Stimulated activated naive CD4-positive, alpha-beta T cell treated with Interleukin-2 at 50 U/mL for 16 hours (primary cell): ENCODE measurements around the gene STIM1.
A peak's percentile ranks its signal among the peaks of the same experiment; 100 is the strongest.

Experiments used
- DNase-seq: peaks from one replicate; lab custom pipeline; 2025; lab: John Stamatoyannopoulos, UW

STIM1 gene

GRCh38 chr11:3916962-3917361 is 61.5 kb downstream of the STIM1 start:
- no peak for DNase-seq

DNA sequence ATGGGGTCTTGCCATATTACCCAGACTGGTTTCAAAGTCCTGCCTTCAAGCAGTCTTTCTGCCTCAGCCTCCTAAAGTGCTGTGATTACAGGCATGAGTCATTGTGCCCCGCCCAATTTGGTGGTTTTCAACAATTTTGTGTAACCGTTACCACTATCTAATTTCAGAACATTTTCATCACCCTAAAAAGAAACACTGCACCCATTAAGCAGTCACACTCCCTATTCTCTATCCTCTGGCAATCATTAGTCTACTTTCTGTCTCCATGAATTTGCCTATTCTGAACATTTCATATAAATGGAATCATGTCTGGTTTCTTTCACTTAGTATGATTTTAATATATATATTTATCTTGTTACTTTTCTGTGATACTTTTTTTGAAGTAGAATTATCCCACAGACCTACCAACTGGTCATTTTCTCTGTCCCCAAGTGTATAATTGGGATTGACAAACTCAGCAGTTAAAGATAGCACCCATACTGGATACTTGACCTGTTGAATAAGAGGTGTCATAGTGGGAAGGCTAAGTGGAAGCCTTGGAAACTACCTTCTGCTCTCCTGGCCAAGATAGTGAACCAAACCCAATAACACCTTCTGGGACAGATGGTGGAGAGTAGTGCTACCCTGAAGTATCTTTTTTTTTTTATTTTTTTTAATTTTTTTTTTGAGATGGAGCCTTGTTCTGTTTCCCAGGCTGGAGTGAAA is 64.8 kb downstream of the STIM1 start:
- DNase-seq = peak; percentile 70

DNA sequence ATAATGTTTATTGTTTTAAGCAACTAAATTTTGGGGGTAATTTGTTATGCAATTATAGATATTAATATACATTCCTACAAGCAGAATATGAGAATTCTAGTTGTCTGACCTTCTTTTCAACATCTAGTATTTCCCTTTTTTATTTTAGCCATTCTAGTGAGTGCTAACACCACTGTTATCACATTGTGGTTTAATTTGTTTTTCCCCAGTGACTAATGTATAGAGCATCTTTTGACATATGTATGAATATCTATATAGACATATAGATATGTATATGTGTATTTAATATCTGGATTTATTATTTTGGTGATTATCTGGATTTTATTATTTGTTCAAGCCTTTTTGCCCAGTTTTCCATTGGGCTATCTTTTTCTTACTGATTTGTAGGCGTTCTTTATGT is 66.6 kb downstream of the STIM1 start:
- DNase-seq = no peak

- no peak for DNase-seq
Measured at GRCh38 chr11:3925513-3925912, 70.0 kb downstream of the STIM1 start.

GRCh38 chr11:3926458-3927095 is 71.1 kb downstream of the STIM1 start:
- DNase-seq = no peak

DNA sequence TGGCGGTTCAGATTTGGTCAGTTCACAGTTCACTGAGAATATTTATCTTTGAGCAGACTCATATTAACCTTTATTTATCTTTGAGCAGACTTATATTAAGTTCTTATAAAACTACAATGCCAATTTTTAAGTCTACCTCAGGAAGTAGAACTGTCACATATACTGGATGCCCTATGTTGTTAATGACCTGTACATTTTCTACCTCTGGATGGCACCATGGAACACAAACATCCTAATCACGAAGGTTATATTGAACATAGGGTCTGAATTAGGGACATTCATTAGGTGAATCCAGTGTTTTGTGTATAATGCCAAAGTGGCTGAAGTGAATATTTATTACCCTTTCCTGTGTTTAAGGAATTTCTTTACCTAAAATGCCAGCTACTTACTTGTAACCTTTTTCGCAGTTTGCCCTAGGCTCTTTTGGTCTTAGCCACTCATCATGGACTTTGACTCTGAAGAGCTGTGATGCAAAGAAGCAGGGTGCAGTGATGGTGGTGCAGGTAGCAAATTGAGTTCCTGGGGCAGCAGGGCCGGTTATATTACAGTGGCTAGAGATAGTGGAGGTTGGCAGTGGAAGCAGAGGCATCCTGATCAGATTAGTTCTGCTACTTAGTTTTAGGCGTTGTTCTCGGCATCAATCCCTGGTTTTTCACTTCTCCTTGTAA is 71.8 kb downstream of the STIM1 start:
- no peak for DNase-seq

DNA sequence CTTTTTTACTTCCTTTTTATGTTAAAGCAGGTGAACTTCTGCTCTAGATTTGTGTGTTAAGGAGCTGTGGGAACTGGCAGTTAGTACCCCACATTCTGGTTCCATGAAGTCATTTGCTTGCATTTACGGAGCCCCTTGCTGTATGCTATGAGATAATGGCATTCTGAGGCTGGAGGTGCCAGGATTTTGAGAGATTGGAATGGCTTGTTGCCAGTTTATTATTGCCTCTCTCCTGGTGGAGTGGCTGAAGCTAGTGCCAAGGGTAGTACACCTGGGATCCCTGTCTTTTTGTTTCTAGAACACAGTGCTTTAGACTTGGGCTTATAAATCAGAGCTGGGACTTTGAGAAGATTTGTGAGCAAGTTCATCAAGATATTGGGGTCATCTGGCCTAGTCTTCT is 73.8 kb downstream of the STIM1 start:
- no peak for DNase-seq

DNA sequence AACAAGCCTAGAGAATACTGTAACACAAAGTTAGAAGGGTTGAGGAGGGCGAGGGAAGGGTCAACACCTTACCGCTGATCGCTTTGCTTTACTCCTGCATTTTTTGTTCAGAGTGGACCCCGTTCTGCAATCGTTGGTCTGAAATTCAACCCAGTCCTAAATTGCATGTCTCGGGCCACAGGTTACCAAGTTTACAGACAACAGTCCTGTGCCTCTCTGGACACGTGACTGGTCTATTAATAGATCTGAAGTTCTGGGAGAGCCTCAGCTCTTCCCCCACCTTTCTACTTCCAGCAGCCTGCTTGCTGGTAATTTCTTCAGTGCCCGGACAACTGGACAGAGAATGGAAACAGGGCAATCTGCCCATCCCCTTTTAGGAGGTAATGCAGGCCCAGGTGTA is 74.2 kb downstream of the STIM1 start:
- no peak for DNase-seq

DNA sequence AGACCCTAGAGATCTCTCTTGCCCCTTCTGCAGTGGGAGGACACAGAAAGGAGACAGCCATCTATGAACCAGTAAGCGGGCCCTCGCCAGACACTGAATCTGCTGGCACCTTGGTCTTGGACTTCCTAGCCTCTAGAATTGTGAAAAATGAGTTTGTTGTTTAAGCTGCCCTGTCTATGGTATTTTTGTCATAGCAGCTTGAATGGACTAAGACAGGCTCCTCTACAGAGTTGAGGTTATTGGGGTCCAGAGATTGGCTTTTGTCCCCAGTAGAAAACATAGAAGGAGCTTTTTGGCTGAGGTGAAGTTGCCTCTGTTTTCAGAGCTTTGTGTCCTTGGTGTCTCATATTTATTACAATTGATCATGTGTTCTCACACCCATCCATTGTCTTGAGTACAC is 77.2 kb downstream of the STIM1 start:
- DNase-seq = no peak

DNA sequence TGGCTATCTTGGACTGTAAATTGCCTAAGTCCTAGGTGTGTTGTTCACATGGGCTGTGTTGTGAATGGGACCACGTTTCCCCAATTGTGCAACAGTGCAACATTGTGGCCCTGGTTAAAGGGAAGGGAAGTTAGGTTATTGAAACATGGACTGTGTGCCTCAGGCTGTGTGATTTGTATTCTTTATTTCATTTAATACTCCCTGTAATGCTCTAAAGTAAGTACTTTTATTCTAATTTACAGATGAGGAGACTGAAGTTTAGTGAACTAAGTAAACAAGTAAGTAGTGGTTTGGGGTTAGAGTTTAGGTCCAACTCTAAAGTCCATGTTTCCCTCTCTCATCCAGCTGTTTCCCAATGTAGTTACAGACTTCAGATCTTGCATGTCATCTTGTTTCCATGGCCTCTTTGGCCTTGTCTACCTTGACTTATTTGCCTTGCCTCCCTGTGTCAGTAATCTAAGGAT is 77.7 kb downstream of the STIM1 start:
- DNase-seq = no peak

GRCh38 chr11:3934658-3935057 is 79.2 kb downstream of the STIM1 start:
- DNase-seq = no peak

GRCh38 chr11:3936517-3936916 is 81.1 kb downstream of the STIM1 start:
- no peak for DNase-seq

- no peak for DNase-seq
Measured at GRCh38 chr11:3939211-3939610, 83.7 kb downstream of the STIM1 start.

GRCh38 chr11:3939651-3940190 is 84.3 kb downstream of the STIM1 start:
- no peak for DNase-seq

- no peak for DNase-seq
Measured at GRCh38 chr11:3942160-3942955, 86.9 kb downstream of the STIM1 start.

DNA sequence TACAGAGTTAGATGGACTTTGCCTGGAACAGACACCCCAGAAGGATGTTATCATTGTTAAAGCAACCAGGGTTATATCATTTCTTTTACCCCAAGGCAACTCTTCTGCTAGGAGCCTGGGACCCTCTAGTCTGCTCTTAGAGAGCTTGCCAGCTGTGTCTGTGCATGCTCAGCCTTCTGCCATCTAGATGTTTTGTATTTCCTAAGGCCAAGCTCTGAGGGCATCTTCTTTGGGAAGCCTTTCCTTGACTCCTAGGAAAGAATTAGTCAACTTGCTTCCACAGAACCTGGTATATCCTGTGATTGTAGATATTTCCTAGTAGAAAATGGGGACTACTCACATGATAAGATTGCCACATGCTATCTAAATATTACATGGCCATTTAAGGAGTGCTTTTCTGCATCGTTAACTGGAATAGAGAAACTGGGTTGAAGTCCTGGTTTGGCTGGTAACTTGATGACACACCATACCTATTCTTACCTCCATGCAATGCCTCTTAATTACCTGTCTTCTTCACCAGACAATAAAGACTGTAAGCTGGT is 87.6 kb downstream of the STIM1 start:
- no peak for DNase-seq

DNA sequence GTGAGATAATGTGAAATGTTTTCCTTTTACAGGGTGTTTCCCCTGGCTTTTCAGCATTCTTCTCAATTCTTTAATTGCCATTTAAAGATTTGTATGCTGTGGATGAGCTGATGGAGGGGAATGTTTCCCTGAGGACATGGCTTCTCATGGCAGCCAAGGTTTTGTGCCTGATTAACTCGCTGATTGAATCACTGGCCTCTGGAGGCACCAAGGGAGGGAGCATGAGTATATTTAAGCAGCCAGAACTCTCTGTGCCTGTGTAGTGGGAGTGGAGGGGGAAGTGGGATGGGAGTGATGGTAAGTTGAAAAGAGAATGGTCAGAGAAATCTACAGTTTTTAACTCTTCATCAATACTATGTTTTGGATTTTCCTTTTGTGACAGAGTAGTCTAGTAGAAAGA is 88.7 kb downstream of the STIM1 start:
- no peak for DNase-seq

- DNase-seq = no peak
Measured at GRCh38 chr11:3946455-3947017, 91.1 kb downstream of the STIM1 start.

DNA sequence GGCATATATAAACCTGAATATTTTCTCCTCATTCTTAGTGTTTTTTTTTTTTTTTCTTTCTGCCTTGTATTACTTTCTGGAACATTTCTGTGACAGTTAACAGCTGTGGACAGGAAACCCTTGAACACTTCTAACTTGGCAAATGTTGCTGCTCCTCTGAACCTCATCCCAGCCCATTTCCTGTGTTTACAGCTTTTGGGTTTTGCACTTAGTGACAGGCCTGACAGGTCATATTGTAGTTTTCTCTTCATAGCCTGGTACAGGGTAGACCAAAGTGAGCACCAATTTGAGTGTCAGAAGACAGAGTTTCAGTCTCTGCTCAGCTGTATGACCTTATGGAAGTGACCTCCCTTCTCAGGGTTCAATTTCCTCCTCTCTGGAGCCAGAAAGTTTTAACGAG is 91.6 kb downstream of the STIM1 start:
- DNase-seq = no peak

DNA sequence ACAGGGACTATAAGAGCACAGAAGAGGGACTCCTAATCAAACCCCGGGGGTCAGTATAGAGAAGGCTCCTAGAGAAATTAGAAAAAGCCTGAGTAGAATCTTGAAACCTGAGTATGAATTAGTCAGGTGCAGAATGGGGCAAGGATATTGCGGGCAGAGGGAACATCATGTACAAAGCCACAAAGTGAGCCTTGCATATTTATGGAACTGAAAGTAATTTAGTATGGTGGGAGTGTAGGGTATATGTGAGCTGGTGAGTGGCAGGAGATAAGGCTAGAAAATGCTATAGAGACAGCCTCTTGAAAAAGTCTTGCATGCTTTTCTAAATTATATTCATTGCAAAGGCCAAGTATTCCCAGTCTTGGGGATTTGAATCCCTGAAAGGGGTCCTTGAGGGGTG is 93.7 kb downstream of the STIM1 start:
- DNase-seq = no peak

DNA sequence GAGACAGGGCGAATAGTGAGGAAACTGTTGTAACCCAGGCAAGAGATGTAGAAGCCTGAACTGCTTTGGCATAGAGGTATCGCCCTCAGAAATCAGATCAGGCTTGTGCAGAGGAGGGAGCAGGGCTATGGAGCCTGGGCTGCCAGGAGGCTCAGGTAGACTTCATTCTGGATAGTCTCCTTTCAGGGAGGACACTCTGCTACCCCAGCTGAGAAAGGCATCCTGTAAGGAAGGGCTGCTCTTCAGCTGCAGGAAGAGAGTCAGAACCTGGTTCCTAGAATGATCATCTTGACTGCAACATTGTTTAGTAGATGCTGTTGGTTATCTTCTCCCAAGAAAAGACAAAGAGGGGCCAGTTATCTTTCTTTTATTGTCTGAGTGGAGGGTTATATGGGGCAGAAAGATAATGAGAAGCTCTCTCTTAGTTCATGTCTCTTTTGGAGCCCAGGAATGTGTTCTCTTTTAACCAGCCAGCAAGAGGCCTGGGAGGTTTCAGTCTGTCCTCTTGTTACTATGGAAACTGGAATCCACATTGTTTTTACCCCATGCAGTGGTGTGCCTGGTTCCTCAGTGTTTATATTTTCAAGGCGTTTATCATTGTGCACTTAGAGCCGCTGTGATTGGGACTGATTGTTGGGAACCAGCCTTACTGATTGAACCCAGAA is 95.7 kb downstream of the STIM1 start:
- no peak for DNase-seq
